Smooth muscle cell of the brain vasculature (primary cell): ENCODE results near the gene ABCF1.

Source experiments
- DNase-seq: peaks from one replicate; pipeline ENCODE4 v3.0.0-alpha.2; 2012; ENCODE audit warnings: low read depth, low spot score

ABCF1 gene

DNA sequence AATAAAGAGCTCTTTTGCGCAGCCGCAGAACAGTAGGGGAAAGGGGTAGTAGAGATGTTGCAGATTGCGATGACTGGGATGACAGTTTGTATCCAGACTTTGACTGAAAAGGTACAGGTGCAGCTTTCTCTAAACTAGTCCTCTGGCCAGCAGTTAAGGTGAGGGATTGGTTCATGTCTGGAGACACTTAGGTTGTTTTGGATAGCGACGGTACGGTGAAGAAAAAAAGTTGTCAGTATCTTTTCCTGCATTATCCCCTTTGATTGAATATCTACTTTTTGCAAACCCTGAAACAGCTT lies 13.6 kb upstream of the ABCF1 start:
- no peak for DNase-seq

DNA sequence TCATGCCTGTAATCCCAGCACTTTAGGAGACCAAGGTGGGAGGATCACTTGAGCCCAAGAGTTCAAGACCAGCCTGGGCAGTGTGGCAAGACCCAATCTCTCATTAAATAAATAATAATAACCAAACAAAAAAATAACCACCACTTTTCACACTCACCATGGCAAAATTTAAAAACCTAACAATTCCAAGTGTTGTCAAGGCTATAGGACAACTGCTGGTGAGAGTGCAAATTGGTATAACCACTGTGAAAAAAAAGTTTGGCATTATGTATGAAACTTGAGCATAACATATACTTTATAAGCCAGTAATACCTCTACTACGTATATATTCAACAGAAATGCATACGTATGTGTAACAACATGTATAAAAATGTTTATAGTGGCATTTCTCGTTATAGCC lies 10.3 kb upstream of the ABCF1 start:
- no peak for DNase-seq

DNA sequence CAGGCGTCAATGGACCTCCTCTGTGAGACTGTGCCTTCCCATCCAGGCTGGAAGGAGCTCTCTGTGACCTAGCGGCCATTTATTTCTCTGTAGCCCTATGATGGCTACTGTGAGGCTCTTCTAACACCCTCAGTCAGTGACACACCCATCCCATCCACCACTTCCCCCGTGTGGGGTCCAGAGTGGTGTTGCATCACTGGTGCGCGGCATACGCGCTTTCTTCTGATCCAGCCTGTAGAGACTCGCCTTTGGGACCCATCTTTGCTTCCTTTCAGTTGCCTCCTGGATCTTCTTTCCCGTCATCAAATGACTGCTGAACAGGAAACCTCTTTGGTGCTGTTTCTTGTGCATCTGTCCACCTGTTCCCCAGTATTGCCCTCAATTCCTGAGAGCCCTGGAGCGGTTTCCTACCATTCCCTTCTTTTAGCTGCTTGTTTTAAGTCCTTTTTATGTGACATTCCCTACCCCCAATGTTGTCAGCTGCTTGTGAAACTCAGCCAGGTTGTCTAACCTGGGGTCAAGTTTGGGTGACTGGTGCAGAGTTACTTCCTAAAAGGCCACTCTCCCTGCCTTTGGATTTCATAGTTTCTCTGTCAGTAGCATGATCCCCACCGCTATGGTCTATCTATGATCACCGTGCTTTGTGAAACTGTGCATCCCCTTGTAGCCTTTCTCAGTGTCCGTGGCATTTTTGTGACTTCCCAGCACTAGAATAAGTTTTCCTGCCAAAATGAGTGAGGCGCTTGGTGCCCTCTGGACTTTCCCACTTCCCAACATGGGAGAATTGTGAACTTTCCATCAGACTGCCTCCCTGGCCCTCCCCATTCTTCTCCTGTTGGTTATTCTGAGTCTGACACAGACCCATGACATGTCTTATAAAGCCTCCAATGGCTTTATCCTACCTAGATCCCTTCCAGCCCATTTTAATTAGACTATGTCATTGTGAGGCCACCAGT lies 8.5 kb upstream of the ABCF1 start:
- DNase-seq = no peak

DNA sequence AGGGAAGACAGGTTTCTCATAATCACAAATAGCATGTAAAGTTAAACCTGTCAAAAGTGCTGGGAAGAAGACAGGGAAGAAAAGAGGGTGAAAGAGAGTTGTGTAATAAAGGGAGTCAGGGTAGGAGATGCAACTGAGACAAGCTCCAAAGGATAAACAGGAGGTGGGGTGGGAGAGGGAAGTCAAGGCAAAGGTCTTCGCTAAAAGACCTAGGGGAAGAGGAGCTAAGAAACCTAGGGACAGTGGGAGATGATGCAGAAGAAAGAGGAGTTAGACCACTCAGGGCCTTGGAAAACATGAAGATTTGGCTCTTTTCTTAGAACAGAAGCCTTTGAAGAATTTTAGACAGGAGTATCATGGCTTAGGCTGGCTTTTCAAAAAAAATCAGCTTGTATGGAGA lies 7.1 kb upstream of the ABCF1 start:
- DNase-seq = no peak

DNA sequence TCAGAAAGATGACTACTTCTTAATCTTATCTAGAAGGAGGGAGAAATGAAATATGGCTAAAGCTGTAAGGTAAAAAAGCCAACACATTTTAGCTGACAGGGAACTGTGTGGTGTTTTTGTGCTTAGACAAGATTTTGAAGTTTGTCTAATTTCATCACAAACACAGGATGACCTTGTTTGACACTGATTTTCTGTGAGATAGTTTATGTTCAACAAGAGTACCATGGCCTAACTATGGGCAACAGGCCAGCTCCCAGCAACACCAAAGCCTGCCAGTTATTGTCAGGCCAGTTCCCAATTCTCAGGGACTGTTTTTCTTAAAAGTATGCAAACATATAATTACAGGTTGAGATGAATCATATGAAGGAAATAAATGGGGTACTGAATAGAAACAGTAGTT lies 5.5 kb upstream of the ABCF1 start:
- no peak for DNase-seq

DNA sequence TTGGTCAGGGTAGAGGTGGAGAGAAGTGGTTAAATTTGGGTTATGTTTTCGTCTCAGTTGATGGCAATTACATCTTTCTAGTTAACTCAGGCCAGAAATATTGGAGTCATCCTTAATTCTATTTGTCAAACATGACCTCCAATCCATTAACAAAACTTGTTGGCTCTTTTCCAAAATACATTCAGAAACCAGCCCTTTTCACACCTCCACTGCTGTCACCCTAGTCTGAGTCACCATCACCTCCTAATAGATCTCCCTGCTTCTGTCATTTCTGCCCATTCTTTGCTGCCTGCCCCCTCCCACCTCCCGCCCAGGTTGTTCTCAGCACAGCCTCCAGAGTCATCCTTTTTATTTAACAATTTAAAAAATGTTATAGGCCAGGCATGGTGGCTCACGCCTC lies 3.0 kb upstream of the ABCF1 start:
- no peak for DNase-seq

DNA sequence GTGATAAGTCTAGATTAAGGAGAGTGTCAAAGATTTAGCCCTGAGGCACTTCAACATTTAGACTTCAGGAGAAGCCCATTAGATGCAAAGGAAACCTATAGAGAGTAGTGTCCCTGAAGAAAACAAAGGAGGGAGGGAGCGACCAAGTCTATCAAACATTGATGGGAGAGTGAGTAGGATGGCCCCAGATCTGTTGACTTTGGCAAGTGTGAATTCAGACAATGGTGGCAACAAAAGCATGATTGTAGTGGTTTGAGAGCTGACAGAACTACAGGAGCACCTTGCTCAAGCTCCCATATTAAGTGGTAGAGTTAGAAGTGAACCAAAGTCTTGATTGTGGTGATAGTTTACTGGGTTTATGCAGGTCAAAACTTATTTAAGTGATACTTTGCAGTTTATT lies 979 bp upstream of the ABCF1 start:
- DNase-seq = no peak

DNA sequence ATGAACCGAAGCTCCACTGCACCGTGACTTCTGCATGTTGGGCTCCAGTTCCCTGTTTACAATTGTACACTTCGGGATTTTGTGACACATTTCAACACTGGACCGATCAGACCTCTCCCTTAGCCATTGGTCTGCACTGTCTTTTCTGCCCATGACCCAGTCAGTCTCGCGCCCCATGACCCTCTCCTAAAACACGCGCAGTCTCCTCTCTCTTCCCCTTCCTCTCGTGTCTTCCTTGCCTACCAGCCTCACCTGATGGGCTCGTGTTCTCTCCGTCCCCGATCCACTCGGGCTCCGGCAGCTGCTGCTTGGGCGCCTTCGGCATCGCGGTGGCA lies 535 bp upstream of the ABCF1 start:
- DNase-seq = no peak

DNA sequence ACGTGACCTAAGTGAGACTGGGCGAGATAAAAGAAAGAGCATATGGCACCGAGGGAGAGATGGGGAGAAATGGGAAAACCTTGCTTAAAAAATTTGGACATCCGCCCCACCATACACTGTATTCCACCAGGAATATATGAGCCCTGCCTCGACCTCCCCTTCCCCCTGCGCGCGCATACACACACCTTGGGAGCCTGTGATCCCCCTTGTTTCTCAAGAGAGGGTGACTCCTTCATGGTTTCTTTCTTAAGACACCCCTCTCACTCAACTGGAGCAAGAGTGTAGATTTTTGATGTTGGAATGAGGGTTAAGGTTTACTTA lies 480 bp downstream of the ABCF1 start:
- DNase-seq = no peak

DNA sequence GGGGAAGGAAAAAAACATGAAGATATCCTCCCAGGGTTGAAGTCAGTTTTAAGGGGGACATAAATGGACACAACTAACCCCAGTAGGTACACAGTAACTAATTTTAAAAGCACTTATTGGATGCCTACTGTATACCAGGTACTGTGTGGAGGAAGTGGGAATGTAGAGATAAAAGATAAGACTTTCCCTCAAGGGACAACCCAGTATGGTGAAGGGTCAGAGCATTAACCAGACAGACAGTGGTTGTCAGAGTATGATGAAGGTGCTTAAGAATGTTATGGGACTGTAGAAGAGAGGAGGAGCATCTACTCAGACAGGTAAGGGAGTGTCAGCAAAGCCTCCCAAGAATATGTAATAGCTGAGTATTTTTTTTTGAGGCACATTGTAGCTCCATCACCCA lies 906 bp downstream of the ABCF1 start:
- DNase-seq = no peak

DNA sequence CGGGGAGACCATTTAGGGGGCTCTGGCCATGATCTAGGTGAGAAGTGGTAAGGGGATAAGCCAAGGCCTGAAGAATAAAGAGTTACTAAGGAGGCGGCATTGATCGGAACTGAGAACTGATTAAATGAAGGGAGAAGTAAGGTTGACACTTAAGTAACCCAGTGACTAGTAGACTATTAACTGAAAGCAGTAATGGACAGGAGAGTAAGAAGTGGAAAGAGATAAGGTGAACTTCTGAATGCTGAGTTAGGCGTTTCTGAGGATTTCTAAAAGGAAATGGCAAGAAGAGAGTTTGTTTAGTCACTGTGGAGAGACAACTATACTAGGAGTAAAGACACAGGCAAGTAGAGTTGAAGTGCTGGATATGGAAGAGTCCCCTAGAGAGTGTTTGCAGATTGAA lies 1.9 kb downstream of the ABCF1 start:
- DNase-seq = no peak

DNA sequence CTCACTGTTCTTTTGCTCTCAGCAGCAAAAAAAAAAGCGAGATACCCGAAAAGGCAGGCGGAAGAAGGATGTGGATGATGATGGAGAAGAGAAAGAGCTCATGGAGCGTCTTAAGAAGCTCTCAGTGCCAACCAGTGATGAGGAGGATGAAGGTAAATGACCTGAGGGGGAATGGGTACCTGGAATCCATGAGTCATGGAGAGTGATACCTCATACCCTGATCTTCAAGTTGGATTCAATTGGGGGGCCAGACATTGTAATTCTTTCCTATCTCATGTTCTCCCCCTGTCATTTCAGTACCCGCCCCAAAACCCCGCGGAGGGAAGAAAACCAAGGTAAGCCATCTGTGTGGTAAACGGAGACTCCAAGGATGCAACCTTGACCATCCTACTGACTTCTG lies 6.8 kb downstream of the ABCF1 start:
- DNase-seq = no peak

DNA sequence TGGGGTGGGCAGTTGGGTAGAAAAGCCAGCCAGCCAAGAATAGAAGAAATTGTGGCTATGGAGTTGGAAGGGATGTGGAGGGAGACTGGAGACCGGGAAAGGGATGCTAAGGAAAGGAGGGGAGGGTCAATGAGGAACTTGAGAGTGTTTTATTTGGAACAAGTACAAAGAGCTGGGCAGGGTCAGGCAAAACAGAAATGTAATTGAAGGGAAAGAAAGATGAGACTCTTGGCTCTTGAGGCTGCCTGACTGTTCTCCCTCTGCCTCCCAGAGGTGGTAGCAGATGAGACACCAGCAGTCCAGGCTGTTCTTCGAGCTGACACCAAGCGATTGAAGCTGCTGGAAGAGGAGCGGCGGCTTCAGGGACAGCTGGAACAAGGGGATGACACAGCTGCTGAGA lies 12.7 kb downstream of the ABCF1 start:
- no peak for DNase-seq

DNA sequence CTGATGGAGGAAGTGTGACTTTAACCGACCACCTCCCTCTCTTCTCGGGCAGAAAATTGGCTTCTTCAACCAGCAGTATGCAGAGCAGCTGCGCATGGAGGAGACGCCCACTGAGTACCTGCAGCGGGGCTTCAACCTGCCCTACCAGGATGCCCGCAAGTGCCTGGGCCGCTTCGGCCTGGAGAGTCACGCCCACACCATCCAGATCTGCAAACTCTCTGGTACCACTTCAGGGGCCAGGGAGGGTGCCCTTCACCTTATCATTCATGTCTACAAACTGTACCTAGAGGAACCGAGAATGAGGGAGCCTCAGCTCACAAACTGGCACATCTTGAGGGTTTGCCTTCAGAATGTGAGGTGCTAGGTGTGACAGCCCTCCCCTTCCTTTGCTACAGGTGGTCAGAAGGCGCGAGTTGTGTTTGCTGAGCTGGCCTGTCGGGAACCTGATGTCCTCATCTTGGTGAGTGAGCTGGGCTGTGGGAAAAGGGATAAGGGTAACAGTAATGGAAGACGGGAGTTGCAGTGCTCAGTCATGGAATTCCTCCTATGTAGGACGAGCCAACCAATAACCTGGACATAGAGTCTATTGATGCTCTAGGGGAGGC lies 18.6 kb downstream of the ABCF1 start:
- DNase-seq = no peak

DNA sequence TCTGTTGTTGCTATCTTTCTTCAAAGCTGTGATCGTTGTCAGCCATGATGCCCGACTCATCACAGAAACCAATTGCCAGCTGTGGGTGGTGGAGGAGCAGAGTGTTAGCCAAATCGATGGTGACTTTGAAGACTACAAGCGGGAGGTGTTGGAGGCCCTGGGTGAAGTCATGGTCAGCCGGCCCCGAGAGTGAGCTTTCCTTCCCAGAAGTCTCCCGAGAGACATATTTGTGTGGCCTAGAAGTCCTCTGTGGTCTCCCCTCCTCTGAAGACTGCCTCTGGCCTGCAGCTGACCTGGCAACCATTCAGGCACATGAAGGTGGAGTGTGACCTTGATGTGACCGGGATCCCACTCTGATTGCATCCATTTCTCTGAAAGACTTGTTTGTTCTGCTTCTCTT lies 19.3 kb downstream of the ABCF1 start:
- DNase-seq = no peak

DNA sequence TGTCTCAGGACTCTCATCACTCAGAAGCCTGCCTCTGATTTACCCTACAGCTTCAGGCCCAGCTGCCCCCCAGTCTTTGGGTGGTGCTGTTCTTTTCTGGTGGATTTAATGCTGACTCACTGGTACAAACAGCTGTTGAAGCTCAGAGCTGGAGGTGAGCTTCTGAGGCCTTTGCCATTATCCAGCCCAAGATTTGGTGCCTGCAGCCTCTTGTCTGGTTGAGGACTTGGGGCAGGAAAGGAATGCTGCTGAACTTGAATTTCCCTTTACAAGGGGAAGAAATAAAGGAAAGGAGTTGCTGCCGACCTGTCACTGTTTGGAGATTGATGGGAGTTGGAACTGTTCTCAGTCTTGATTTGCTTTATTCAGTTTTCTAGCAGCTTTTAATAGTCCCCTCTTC lies 19.8 kb downstream of the ABCF1 start:
- DNase-seq = no peak

DNA sequence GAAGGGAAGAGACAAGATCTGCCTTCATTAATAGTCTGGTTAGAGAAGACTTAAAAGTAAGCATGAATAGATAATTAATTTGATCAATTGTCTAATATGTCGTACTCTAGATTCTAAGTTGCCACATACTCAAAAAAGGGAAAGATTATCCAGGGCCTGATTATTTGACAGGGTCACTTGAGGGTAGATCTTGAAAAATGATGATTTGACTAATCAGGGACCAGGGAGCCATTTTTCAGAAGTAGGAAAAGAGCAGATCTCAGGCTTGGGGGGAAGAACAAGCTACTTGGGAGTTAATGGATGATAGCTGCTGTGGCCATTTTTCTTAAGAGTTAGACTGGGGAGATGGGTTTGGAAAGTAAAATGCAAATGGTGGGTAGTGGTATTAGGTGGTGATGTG lies 21.0 kb downstream of the ABCF1 start:
- no peak for DNase-seq

DNA sequence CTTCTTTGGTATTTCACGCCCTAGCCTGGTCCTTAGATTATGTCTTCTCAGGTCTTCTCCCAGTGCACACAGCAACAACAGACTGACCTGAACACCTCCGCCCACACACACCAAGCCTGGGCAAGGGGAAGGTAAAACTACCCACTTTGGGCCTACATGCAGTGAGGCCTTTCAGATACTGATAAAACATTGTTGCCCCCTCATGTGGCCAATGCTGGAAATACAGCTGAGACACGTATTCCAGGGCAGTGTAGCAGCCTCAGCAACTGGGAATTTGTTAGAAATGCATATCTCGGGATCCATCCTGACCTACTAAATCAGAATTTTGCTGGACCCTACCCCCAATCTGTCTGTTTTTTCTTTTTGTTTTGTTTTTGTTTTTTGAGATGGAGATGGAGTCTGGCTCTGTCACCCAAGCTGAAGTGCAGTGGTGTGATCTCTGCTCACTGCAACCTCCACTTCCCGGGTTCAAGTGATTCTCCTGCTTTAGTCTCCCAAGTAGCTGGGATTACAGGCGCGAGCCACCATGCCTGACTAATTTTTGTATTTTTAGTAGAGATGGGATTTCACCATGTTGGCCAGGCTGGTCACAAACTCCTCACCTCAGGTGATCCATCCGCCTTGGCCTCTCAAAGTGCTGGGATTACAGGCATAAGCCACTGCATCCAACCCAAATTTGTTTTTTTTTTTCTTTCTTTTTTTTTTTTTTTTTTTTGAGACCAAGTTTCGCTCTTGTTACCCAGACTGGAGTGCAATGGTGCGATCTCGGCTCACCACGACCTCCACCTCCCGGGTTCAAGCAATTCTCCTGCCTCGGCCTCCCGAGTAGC lies 26.3 kb downstream of the ABCF1 start:
- DNase-seq = peak; percentile 50

DNA sequence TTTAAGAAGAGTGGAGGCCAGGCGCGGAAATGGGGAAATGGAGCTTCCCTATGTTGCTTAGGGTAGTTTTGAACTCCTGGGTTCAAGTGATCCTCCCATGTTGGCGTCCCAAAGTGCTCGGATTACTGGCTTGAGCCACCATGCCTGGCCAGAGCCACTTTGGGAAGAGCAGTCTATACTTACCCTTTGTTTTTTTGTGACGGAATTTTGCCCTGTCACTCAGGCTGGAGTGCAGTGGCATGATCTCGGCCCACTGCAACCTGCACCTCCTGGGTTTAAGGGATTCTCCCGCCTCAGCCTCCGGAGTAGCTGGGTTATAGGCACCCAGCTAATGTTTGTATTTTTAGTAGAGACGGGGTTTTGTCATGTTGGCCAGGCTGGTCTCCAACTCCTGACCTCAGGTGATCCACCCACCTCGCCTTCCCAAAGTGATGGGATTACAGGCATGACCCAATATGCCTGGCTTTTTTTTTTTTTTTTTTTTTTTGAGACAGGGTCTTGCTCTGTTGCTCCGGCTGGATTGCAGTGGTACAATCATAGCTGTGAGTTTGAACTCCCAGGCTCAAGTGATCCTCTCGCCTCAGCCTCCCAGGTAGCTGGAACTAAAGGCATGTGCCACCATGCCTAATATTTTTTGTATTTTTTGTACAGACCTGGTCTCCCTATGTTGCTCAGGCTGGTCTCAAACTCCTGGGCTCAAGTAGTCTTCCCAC lies 27.8 kb downstream of the ABCF1 start:
- no peak for DNase-seq

DNA sequence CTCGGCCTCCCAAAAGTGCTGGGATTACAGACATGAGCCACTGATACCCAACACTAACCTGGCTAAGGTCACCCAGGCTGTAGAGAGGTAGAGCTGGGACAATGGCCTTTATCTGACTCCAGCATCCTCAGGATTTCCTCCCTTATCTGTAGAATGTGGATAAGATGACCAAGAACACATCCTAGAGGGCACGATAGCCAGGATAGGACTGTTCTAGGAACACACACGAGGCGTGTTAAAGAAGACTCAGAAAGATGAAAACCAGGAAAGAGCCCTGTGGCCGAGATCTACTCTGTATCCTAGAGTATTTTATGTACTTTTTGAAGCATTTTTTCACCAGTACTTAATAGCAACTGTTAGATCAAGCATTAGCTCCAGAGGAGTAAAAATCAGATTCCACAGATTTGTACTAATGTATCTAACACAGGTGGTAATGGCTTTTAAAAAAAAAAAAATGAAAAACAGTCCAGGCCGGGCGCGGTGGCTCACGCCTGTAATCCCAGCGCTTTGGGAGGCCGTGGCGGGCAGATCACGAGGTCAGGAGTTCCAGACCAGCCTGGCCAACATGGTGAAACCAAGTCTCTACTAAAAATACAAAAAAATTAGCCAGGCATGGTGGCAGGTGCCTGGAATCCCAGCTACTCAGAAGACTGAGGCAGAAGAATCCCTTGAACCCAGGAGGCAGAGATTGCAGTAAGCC lies 28.5 kb downstream of the ABCF1 start:
- no peak for DNase-seq

DNA sequence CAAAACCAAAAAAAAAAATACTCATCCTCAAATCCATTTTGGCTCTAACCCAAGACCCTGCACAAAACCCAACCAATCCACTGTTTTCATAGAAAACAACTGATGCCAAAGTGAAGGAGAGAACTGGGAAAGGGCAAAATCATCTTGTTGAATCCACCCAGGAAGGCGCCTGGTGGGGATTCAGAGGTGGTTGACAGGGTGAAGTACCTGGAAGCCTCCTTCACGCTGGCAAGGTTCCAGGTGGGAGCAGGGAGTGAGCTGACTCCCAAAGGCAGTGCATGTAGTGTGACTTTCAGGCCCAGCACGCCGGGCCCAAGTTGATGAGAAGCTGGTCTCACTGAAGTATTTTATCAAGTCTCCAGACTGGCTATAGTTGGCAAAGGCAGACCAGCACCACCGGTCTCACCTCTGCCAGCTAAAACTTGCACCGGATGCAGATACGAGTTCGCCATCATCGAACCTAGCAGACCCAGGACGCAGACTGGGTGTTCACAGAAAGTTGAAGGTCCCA lies 29.3 kb downstream of the ABCF1 start:
- DNase-seq = no peak

DNA sequence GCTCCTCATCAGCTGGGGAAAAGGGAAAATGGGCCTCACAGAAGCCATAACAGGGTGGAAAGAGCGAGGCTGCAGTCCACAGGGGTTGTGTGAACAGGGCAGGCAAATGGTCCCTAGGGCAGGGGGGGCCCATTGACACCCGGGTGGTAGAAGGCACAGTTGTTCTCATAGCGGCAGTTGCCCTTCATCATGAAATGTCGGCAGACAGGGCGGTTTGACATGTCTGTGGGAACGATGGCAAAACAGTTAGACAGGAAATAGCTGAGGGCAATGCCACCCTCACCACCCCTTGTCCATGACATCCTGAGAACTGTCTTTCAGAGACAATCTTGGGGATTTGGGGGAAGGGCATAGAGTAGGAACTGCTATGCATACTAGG lies 30.2 kb downstream of the ABCF1 start:
- no peak for DNase-seq
